ENCODE results near the gene ZIC1.

The ZIC1 gene

GRCh38 chr3:147389717-147390116 is 19.4 kb upstream of the ZIC1 start:
- Histone ChIP-seq H4K20me1 (ENCODE audit: insufficient read depth, low read length) (no peaks in the 10 kb centered on the region), H3K27me3 (replicated peaks; ENCODE audit: insufficient read depth, low read length) (no peaks in the 10 kb centered on the region), H3K79me2 (ENCODE audit: low read length) (no peaks in the 10 kb centered on the region), H3K4me1 (ENCODE audit: low read length) (no peaks in the 10 kb centered on the region), H3K9me2 (replicated peaks; ENCODE audit: insufficient read depth, low read length) (no peaks in the 10 kb centered on the region), H3K9me3 (replicated peaks; ENCODE audit: insufficient read depth, low read length) (no peaks in the 10 kb centered on the region), H3K4me2 (ENCODE audit: low read depth, low read length) (no peak overlapping the region), H3K36me3 (replicated peaks; ENCODE audit: insufficient read depth, low read length) (no peaks in the 10 kb centered on the region), H3F3A (ENCODE audit: insufficient read depth, low read length) (no peaks in the 10 kb centered on the region), H3K27ac (ENCODE audit: low read length) (no peak overlapping the region), H3K9ac (ENCODE audit: low read length) (no peak overlapping the region), H2AFZ (ENCODE audit: low read length) (no peak overlapping the region), H3K4me3 (ENCODE audit: low read length) (no peak overlapping the region)
- no peak for DNase-seq
- TF ChIP-seq EZH2phosphoT487 (IDR thresholded peaks at IDR 0.05; ENCODE audit: low read length): no peak
- TF ChIP-seq, protein P1, sequence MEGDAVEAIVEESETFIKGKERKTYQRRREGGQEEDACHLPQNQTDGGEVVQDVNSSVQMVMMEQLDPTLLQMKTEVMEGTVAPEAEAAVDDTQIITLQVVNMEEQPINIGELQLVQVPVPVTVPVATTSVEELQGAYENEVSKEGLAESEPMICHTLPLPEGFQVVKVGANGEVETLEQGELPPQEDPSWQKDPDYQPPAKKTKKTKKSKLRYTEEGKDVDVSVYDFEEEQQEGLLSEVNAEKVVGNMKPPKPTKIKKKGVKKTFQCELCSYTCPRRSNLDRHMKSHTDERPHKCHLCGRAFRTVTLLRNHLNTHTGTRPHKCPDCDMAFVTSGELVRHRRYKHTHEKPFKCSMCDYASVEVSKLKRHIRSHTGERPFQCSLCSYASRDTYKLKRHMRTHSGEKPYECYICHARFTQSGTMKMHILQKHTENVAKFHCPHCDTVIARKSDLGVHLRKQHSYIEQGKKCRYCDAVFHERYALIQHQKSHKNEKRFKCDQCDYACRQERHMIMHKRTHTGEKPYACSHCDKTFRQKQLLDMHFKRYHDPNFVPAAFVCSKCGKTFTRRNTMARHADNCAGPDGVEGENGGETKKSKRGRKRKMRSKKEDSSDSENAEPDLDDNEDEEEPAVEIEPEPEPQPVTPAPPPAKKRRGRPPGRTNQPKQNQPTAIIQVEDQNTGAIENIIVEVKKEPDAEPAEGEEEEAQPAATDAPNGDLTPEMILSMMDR (IDR thresholded peaks at IDR 0.05; ENCODE audit: low read length): no peak
- TF ChIP-seq EZH2 (optimal IDR thresholded peaks at IDR 0.05; ENCODE audit: low read depth, low read length): no peak

- H4K20me1 ChIP-seq (ENCODE audit: insufficient read depth, low read length): no peaks in the 10 kb centered on the region
- H2AFZ ChIP-seq (ENCODE audit: low read length): no peak overlapping the region
- H3K9ac ChIP-seq (ENCODE audit: low read length): no peak overlapping the region
- H3K79me2 ChIP-seq (ENCODE audit: low read length): no peaks in the 10 kb centered on the region
- H3F3A ChIP-seq (ENCODE audit: insufficient read depth, low read length): no peaks in the 10 kb centered on the region
- no peak for DNase-seq
- H3K36me3 ChIP-seq (replicated peaks; ENCODE audit: insufficient read depth, low read length): no peaks in the 10 kb centered on the region
- H3K4me2 ChIP-seq (ENCODE audit: low read depth, low read length): no peak overlapping the region
- TF ChIP-seq EZH2 (optimal IDR thresholded peaks at IDR 0.05; ENCODE audit: low read depth, low read length) (no peak), EZH2phosphoT487 (IDR thresholded peaks at IDR 0.05; ENCODE audit: low read length) (no peak)
- TF ChIP-seq, protein P1 (IDR thresholded peaks at IDR 0.05; ENCODE audit: low read length): no peak
- H3K27ac ChIP-seq (ENCODE audit: low read length): no peak overlapping the region
- H3K9me2 ChIP-seq (replicated peaks; ENCODE audit: insufficient read depth, low read length): no peaks in the 10 kb centered on the region
- no peaks in the 10 kb centered on the region for H3K4me1 ChIP-seq (ENCODE audit: low read length)
- no peak overlapping the region for H3K4me3 ChIP-seq (ENCODE audit: low read length)
- no peaks in the 10 kb centered on the region for H3K9me3 ChIP-seq (replicated peaks; ENCODE audit: insufficient read depth, low read length)
- H3K27me3 ChIP-seq (replicated peaks; ENCODE audit: insufficient read depth, low read length): no peaks in the 10 kb centered on the region
Observed at GRCh38 chr3:147390589-147391569, 18.3 kb upstream of the ZIC1 start.

- H3K4me3 ChIP-seq (ENCODE audit: low read length): no peak overlapping the region
- H3F3A ChIP-seq (ENCODE audit: insufficient read depth, low read length): no peaks in the 10 kb centered on the region
Observed at GRCh38 chr3:147391781-147392624, 17.2 kb upstream of the ZIC1 start.

More at GRCh38 chr3:147391781-147392624, 17.2 kb upstream of the ZIC1 start:
- no peaks in the 10 kb centered on the region for H4K20me1 ChIP-seq (ENCODE audit: insufficient read depth, low read length)
- H3K79me2 ChIP-seq (ENCODE audit: low read length): no peaks in the 10 kb centered on the region
- TF ChIP-seq EZH2 (optimal IDR thresholded peaks at IDR 0.05; ENCODE audit: low read depth, low read length) (no peak), EZH2phosphoT487 (IDR thresholded peaks at IDR 0.05; ENCODE audit: low read length) (no peak)
- H3K9me3 ChIP-seq (replicated peaks; ENCODE audit: insufficient read depth, low read length): no peaks in the 10 kb centered on the region
- no peak overlapping the region for H3K27ac ChIP-seq (ENCODE audit: low read length)
- no peak overlapping the region for H3K9ac ChIP-seq (ENCODE audit: low read length)
- DNase-seq: no peak
- H3K36me3 ChIP-seq (replicated peaks; ENCODE audit: insufficient read depth, low read length): no peaks in the 10 kb centered on the region
- H3K4me2 ChIP-seq (ENCODE audit: low read depth, low read length): no peak overlapping the region
- no peak overlapping the region for H2AFZ ChIP-seq (ENCODE audit: low read length)
- no peaks in the 10 kb centered on the region for H3K9me2 ChIP-seq (replicated peaks; ENCODE audit: insufficient read depth, low read length)
- no peaks in the 10 kb centered on the region for H3K27me3 ChIP-seq (replicated peaks; ENCODE audit: insufficient read depth, low read length)
- no peaks in the 10 kb centered on the region for H3K4me1 ChIP-seq (ENCODE audit: low read length)

Measured in MM.1S (cell line).